Endothelial cell of umbilical vein (primary cell): ENCODE measurements around the gene RGS10.

Experiments used
- EZH2 ChIP-seq: IDR thresholded peaks from 2 replicates; pipeline ENCODE4 v1.6.1; 2012; ENCODE audit warnings: borderline replicate concordance, low read depth, mild to moderate bottlenecking, moderate library complexity, low read length, inconsistent platforms; ENCODE audit not compliant: severe bottlenecking
- FOS ChIP-seq: IDR thresholded peaks from 2 replicates; pipeline ENCODE4 v1.6.1; 2011; ENCODE audit warnings: mild to moderate bottlenecking, low read length, moderate library complexity, borderline replicate concordance; ENCODE audit not compliant: insufficient read depth
- MYC ChIP-seq: IDR thresholded peaks from one replicate; pipeline ENCODE4 v1.6.1; 2011; ENCODE audit warnings: mild to moderate bottlenecking, low read depth, low read length
- POLR2A ChIP-seq: IDR thresholded peaks from 2 replicates; pipeline ENCODE4 v1.6.1; 2012; ENCODE audit warnings: low read depth, mild to moderate bottlenecking, control low read depth, low read length
- POLR2AphosphoS5 ChIP-seq: IDR thresholded peaks from 2 replicates; pipeline ENCODE4 v1.6.1; 2012; ENCODE audit warnings: low read depth, mild to moderate bottlenecking, control low read depth, low read length, moderate library complexity; ENCODE audit not compliant: insufficient read depth
- TF ChIP-seq, protein P1 (sequence below), 2 donors: IDR thresholded peaks; 1 replicate in 1 of 2; 2 replicates in 1 of 2; pipeline ENCODE4 v1.5.1; 2011; ENCODE audit warnings: low read length in 2 of 2, mild to moderate bottlenecking in 2 of 2, moderate library complexity in 2 of 2, control low read depth in 1 of 2, inconsistent platforms in 1 of 2, low read depth in 1 of 2; ENCODE audit not compliant: insufficient read depth in 1 of 2; ENCODE audit errors: extremely low read depth in 1 of 2
- TF ChIP-seq, protein P2 (sequence below): IDR thresholded peaks from 2 replicates; pipeline ENCODE4 v1.6.1; 2011; ENCODE audit not compliant: insufficient read depth, insufficient read length

DNA sequence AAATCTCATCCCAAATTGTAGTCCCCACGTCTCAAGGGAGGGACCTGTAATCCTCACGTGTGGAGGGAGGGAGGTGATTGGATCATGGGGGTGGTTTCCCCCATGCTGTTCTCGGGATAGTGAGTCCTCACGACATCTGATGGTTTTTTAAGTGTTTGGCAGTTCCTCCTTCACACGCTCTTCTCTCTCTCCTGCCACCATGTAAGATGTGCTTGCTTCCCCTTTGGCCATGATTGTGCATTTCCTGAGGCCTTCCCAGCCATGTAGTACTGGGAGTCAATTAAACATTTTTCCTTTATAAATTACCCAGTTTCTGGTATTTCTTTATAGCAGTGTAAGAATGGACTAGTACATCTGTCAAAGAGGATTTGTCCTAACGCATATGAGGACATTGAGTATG lies 59.5 kb downstream of the RGS10 start:
- TF ChIP-seq POLR2A (no peak), EZH2 (no peak), POLR2AphosphoS5 (no peak), FOS (no peak), MYC (no peak)
- TF ChIP-seq, protein P1, sequence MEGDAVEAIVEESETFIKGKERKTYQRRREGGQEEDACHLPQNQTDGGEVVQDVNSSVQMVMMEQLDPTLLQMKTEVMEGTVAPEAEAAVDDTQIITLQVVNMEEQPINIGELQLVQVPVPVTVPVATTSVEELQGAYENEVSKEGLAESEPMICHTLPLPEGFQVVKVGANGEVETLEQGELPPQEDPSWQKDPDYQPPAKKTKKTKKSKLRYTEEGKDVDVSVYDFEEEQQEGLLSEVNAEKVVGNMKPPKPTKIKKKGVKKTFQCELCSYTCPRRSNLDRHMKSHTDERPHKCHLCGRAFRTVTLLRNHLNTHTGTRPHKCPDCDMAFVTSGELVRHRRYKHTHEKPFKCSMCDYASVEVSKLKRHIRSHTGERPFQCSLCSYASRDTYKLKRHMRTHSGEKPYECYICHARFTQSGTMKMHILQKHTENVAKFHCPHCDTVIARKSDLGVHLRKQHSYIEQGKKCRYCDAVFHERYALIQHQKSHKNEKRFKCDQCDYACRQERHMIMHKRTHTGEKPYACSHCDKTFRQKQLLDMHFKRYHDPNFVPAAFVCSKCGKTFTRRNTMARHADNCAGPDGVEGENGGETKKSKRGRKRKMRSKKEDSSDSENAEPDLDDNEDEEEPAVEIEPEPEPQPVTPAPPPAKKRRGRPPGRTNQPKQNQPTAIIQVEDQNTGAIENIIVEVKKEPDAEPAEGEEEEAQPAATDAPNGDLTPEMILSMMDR (IDR thresholded peaks at IDR 0.05; ENCODE audit: extremely low read depth in 1 of 2, insufficient read depth in 1 of 2, low read depth in 1 of 2, low read length in 2 of 2), result no peak
- TF ChIP-seq, protein P2, sequence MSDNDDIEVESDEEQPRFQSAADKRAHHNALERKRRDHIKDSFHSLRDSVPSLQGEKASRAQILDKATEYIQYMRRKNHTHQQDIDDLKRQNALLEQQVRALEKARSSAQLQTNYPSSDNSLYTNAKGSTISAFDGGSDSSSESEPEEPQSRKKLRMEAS, result no peak
